KMS-11 (cell line): ENCODE data around the gene TRAK2.

Experiments
- H2AFZ ChIP-seq: fragments of 200-600 bp; sonication (generic); 2 replicates; pipeline ENCODE4 v1.6.1; 2016; ENCODE audit warnings: antibody characterized with exemption, mixed run types, low read depth
- H3K27ac ChIP-seq: fragments of 200-600 bp; sonication (generic); 2 replicates; pipeline ENCODE4 v1.6.1; 2016; ENCODE audit warnings: mild to moderate bottlenecking, mixed run types
- H3K27me3 ChIP-seq: fragments of 200-600 bp; sonication (generic); 2 replicates; pipeline ENCODE4 v1.6.1; 2017; ENCODE audit warnings: mild to moderate bottlenecking, low read depth, mixed run types, moderate library complexity; ENCODE audit not compliant: insufficient read depth
- H3K36me3 ChIP-seq: fragments of 200-600 bp; sonication (generic); 2 replicates; pipeline ENCODE4 v1.6.1; 2017; ENCODE audit warnings: mild to moderate bottlenecking, mixed run types; ENCODE audit not compliant: insufficient read depth
- H3K4me1 ChIP-seq: fragments of 200-600 bp; sonication (generic); 2 replicates; pipeline ENCODE4 v1.6.1; 2016; ENCODE audit warnings: mild to moderate bottlenecking, low read depth, mixed run types; ENCODE audit not compliant: poor library complexity, severe bottlenecking
- H3K4me2 ChIP-seq: fragments of 200-600 bp; sonication (generic); 2 replicates; pipeline ENCODE4 v1.7.0; 2016; ENCODE audit warnings: mild to moderate bottlenecking, mixed run types
- H3K4me3 ChIP-seq: fragments of 200-600 bp; sonication (generic); IDR thresholded peaks from 2 replicates; pipeline ENCODE4 v1.6.1; 2017; ENCODE audit warnings: low read depth, low read length, mixed read lengths; ENCODE audit not compliant: insufficient read depth
- H3K79me2 ChIP-seq: fragments of 200-600 bp; sonication (generic); 2 replicates; pipeline ENCODE4 v1.6.1; 2016; ENCODE audit warnings: low read depth, mixed run types; ENCODE audit not compliant: insufficient read depth
- H3K9ac ChIP-seq: fragments of 200-600 bp; sonication (generic); 2 replicates; pipeline ENCODE4 v1.6.1; 2016; ENCODE audit warnings: mild to moderate bottlenecking, mixed run types
- H4K20me1 ChIP-seq: fragments of 200-600 bp; sonication (generic); 2 replicates; pipeline ENCODE4 v1.6.1; 2016; ENCODE audit warnings: mild to moderate bottlenecking, mixed run types; ENCODE audit not compliant: insufficient read depth
- CTCF ChIP-seq: fragments of 200-600 bp; sonication (generic); conservative IDR thresholded peaks from 2 replicates; pipeline ENCODE4 v1.6.1; 2017; ENCODE audit warnings: low read depth, mild to moderate bottlenecking, antibody characterized with exemption, low read length, moderate library complexity, mixed read lengths

TRAK2 gene

DNA sequence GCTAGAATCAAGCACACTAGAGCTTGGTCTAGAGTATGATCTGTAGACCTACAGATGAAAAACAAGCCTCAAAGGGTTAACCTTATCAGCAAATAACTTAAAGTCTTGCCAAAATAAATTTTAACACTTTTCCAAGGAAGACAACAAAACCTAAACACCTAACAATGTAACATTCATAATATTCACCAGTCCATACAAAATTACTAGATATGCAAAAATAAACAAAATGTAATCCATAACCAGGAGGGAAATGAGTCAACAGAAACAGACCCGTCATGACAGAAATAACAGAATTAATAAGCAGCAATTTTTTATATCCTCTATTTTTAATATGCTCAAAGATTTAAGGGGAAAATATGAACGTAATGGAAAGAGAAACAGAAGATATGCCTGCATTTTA is 36.1 kb downstream of the TRAK2 start:
- Histone ChIP-seq H3K27ac (no peak overlapping the region), H3K4me1 (peaks cover 8% of the 10 kb centered on the region), H3K36me3 (no peaks in the 10 kb centered on the region), H2AFZ (no peak overlapping the region), H3K27me3 (no peaks in the 10 kb centered on the region), H3K79me2 (no peaks in the 10 kb centered on the region; the same call in 1 of the 2 replicates), H4K20me1 (no peaks in the 10 kb centered on the region), H3K4me2 (no peak overlapping the region), H3K4me3 (no peak overlapping the region), H3K9ac (no peak overlapping the region)
- TF ChIP-seq CTCF, result no peak

- TF ChIP-seq CTCF, result no peak
- Histone ChIP-seq H2AFZ (no peak overlapping the region), H3K79me2 (no peaks in the 10 kb centered on the region; the same call in 1 of the 2 replicates), H3K36me3 (no peaks in the 10 kb centered on the region), H3K27me3 (no peaks in the 10 kb centered on the region), H3K27ac (no peak overlapping the region), H3K4me3 (no peak overlapping the region), H3K4me2 (no peak overlapping the region), H3K9ac (no peak overlapping the region), H4K20me1 (no peaks in the 10 kb centered on the region), H3K4me1 (peaks cover 8% of the 10 kb centered on the region)
Observed at GRCh38 chr2:201414099-201415023, 36.9 kb downstream of the TRAK2 start.

DNA sequence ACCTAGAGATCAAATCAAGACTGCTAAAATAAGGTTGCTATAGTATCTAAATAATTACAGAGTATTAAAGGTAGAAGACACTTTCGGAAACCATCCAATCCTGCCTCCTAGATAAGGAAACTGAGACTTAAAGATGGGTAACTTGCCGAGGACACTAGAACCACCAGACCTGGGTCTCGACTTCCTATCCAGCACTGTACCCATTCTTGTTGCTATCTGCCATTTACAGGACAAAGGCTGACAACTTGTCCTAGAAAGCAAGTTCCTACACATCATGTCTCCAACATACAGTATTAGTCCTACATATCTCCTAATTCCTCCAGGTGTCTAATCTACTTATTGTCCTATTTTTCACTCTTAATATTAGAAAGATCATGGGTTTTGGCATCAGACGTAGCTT is 37.7 kb downstream of the TRAK2 start:
- Histone ChIP-seq H3K79me2 (no peaks in the 10 kb centered on the region; the same call in 1 of the 2 replicates), H3K27ac (no peak overlapping the region), H4K20me1 (no peaks in the 10 kb centered on the region), H3K4me3 (no peak overlapping the region), H3K27me3 (no peaks in the 10 kb centered on the region), H3K4me1 (peaks cover 8% of the 10 kb centered on the region), H3K36me3 (no peaks in the 10 kb centered on the region), H3K4me2 (no peak overlapping the region), H2AFZ (no peak overlapping the region), H3K9ac (no peak overlapping the region)
- no peak for TF ChIP-seq CTCF

GRCh38 chr2:201413143-201413542 is 38.1 kb downstream of the TRAK2 start:
- Histone ChIP-seq H3K27ac (no peak overlapping the region), H3K4me1 (peaks cover 8% of the 10 kb centered on the region), H2AFZ (no peak overlapping the region), H4K20me1 (no peaks in the 10 kb centered on the region), H3K79me2 (no peaks in the 10 kb centered on the region; the same call in 1 of the 2 replicates), H3K27me3 (no peaks in the 10 kb centered on the region), H3K4me2 (no peak overlapping the region), H3K4me3 (no peak overlapping the region), H3K9ac (no peak overlapping the region), H3K36me3 (no peaks in the 10 kb centered on the region)
- no peak for TF ChIP-seq CTCF
